Neural progenitor cell (in vitro differentiated cells): ENCODE results near the gene SLCO4A1. TPM values are rescaled to one million over a fixed set of nuclear protein-coding genes. Genes with fewer than 3 reads are reported as not detected.

Experiments used
- DNase-seq: peaks from one replicate; pipeline ENCODE4 v3.0.0-alpha.2; 2016; ENCODE audit warnings: low spot score
- H2AFZ ChIP-seq: fragments of 200-600 bp; sonication (generic); replicated peaks from 2 replicates; pipeline ENCODE4 v1.6.1; 2016; ENCODE audit warnings: antibody characterized with exemption
- H3F3A ChIP-seq: fragments of 200-600 bp; sonication (generic); 2 replicates; pipeline ENCODE4 v1.6.1; 2016; ENCODE audit warnings: antibody characterized with exemption, low read depth
- H3K27ac ChIP-seq: fragments of 200-600 bp; sonication (generic); 2 replicates; pipeline ENCODE4 v1.5.1; 2016; ENCODE audit warnings: mild to moderate bottlenecking
- H3K27me3 ChIP-seq: fragments of 200-600 bp; sonication (generic); 2 replicates; pipeline ENCODE4 v1.6.1; 2016; ENCODE audit warnings: mild to moderate bottlenecking, moderate library complexity
- H3K36me3 ChIP-seq: fragments of 200-600 bp; sonication (generic); 2 replicates; pipeline ENCODE4 v1.5.1; 2016
- H3K4me1 ChIP-seq: fragments of 200-600 bp; sonication (generic); 2 replicates; pipeline ENCODE4 v1.6.1; 2016; ENCODE audit warnings: mixed run types
- H3K4me2 ChIP-seq: fragments of 200-600 bp; sonication (generic); 2 replicates; pipeline ENCODE4 v1.6.1; 2016
- H3K4me3 ChIP-seq: fragments of 200-600 bp; sonication (generic); 2 replicates; pipeline ENCODE4 v1.5.1; 2016
- H3K79me2 ChIP-seq: fragments of 200-600 bp; sonication (generic); 2 replicates; pipeline ENCODE4 v1.6.1; 2016; ENCODE audit warnings: low read depth
- H3K9ac ChIP-seq: fragments of 200-600 bp; sonication (generic); 2 replicates; pipeline ENCODE4 v1.6.1; 2016
- H3K9me3 ChIP-seq: fragments of 200-600 bp; sonication (generic); 2 replicates; pipeline ENCODE4 v1.5.1; 2016; ENCODE audit warnings: low read depth
- H4K20me1 ChIP-seq: fragments of 200-600 bp; sonication (generic); 2 replicates; pipeline ENCODE4 v1.6.1; 2016; ENCODE audit warnings: low read depth
- H3K27ac Mint-ChIP-seq: 3 replicates; pipeline ENCODE4 v1.8.0; 2021; ENCODE audit warnings: mixed read lengths
- H3K27me3 Mint-ChIP-seq: 2 replicates; pipeline ENCODE4 v1.8.0; 2022; ENCODE audit warnings: low read depth, mild to moderate bottlenecking, inconsistent platforms, moderate library complexity, mixed read lengths; ENCODE audit not compliant: insufficient read depth
- H3K36me3 Mint-ChIP-seq: 3 replicates; pipeline ENCODE4 v1.8.0; 2021; ENCODE audit warnings: mixed read lengths
- H3K4me1 Mint-ChIP-seq: 3 replicates; pipeline ENCODE4 v1.8.0; 2021; ENCODE audit warnings: mixed read lengths
- H3K4me3 Mint-ChIP-seq: 3 replicates; pipeline ENCODE4 v1.8.0; 2021; ENCODE audit warnings: mild to moderate bottlenecking, moderate library complexity, mixed read lengths
- H3K9me3 Mint-ChIP-seq: 3 replicates; pipeline ENCODE4 v1.8.0; 2020; ENCODE audit warnings: mixed read lengths
- EZH2 ChIP-seq: fragments of 200-600 bp; sonication (generic); IDR thresholded peaks from 2 replicates; pipeline ENCODE4 v1.6.1; 2017; ENCODE audit warnings: antibody characterized with exemption, mild to moderate bottlenecking, moderate library complexity
- EZH2phosphoT487 ChIP-seq: fragments of 200-600 bp; sonication (generic); IDR thresholded peaks from 2 replicates; pipeline ENCODE4 v1.6.1; 2017; ENCODE audit warnings: antibody characterized with exemption
- total RNA-seq: library from RNA; depleted of rRNA; stranded (reverse); fragments of >200 nt; gene quantifications from 2 replicates; pipeline ENCODE4 v1.2.3, GENCODE V29; 2015; ENCODE audit warnings: low replicate concordance
- TF ChIP-seq, protein P1 (sequence below): fragments of 200-600 bp; sonication (generic); IDR thresholded peaks from 2 replicates; pipeline ENCODE4 v1.5.1; 2017; ENCODE audit warnings: antibody characterized with exemption, mild to moderate bottlenecking

Gene SLCO4A1
- total RNA-seq, 1 donor from 2014 or later, result 0.88 TPM

- Mint-ChIP-seq H3K4me3 (no peak overlapping the region), H3K4me1 (peaks cover 22% of the 10 kb centered on the region), H3K27me3 (peaks cover 18% of the 10 kb centered on the region), H3K27ac (no peak overlapping the region), H3K36me3 (no peaks in the 10 kb centered on the region), H3K9me3 (no peaks in the 10 kb centered on the region)
- H3K27ac ChIP-seq, result no peak overlapping the region
- peak; percentile 28 for DNase-seq
- H3K9me3 ChIP-seq, result no peaks in the 10 kb centered on the region
- peaks cover 5% of the 10 kb centered on the region for H3F3A ChIP-seq
- TF ChIP-seq EZH2phosphoT487 (no peak), EZH2 (no peak)
- TF ChIP-seq, protein P1, sequence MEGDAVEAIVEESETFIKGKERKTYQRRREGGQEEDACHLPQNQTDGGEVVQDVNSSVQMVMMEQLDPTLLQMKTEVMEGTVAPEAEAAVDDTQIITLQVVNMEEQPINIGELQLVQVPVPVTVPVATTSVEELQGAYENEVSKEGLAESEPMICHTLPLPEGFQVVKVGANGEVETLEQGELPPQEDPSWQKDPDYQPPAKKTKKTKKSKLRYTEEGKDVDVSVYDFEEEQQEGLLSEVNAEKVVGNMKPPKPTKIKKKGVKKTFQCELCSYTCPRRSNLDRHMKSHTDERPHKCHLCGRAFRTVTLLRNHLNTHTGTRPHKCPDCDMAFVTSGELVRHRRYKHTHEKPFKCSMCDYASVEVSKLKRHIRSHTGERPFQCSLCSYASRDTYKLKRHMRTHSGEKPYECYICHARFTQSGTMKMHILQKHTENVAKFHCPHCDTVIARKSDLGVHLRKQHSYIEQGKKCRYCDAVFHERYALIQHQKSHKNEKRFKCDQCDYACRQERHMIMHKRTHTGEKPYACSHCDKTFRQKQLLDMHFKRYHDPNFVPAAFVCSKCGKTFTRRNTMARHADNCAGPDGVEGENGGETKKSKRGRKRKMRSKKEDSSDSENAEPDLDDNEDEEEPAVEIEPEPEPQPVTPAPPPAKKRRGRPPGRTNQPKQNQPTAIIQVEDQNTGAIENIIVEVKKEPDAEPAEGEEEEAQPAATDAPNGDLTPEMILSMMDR, result no peak
- no peaks in the 10 kb centered on the region for H3K36me3 ChIP-seq
- peaks cover 9% of the 10 kb centered on the region for H3K4me1 ChIP-seq
- peaks cover 43% of the 10 kb centered on the region for H3K27me3 ChIP-seq
- H3K79me2 ChIP-seq, result no peaks in the 10 kb centered on the region
- H3K4me3 ChIP-seq, result no peak overlapping the region
- H2AFZ ChIP-seq, result no peak overlapping the region
- peaks cover 28% of the 10 kb centered on the region for H4K20me1 ChIP-seq
- H3K9ac ChIP-seq, result no peak overlapping the region
- no peak overlapping the region for H3K4me2 ChIP-seq
Observed at GRCh38 chr20:62647521-62648317, 5.4 kb downstream of the SLCO4A1 start.

GRCh38 chr20:62648318-62648995 is 6.2 kb downstream of the SLCO4A1 start:
- H3K36me3 Mint-ChIP-seq, result no peaks in the 10 kb centered on the region
- no peak overlapping the region for H3K4me3 ChIP-seq
- H3K79me2 ChIP-seq, result no peaks in the 10 kb centered on the region
- H4K20me1 ChIP-seq, result peaks cover 21% of the 10 kb centered on the region
- peaks cover 12% of the 10 kb centered on the region for H3K27me3 Mint-ChIP-seq
- TF ChIP-seq EZH2phosphoT487 (no peak), EZH2 (no peak)
- TF ChIP-seq, protein P1, result no peak
- H3F3A ChIP-seq, result peaks cover 3% of the 10 kb centered on the region
- no peak overlapping the region for H2AFZ ChIP-seq
- H3K4me2 ChIP-seq, result no peak overlapping the region
- no peaks in the 10 kb centered on the region for H3K9me3 ChIP-seq
- H3K4me1 Mint-ChIP-seq, result peaks cover 23% of the 10 kb centered on the region
- no peak overlapping the region for H3K27ac Mint-ChIP-seq
- peaks cover 3% of the 10 kb centered on the region for H3K4me1 ChIP-seq
- no peak for DNase-seq
- no peak overlapping the region for H3K27ac ChIP-seq
- no peak overlapping the region for H3K9ac ChIP-seq
- H3K36me3 ChIP-seq, result no peaks in the 10 kb centered on the region
- H3K4me3 Mint-ChIP-seq, result no peak overlapping the region
- no peaks in the 10 kb centered on the region for H3K9me3 Mint-ChIP-seq
- H3K27me3 ChIP-seq, result peaks cover 35% of the 10 kb centered on the region

DNA sequence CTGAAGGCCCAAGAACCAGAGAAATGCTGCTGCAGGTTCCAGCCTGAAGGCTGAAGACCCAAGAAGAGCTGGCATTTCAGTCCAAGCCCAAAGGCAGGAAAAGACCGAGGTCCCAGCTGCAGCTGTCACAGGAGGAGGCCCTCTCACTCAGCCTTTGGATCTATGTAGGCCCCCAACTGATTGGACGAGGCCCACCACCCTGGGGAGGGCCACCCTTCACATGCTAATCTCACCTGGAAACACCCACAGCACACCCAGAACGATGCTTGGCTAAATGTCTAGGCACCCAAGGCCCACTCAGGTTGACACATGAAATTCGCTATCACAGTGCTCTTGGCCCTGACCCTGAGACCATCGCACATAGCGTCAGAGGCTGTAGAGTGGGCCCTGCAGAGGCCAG is 6.8 kb downstream of the SLCO4A1 start:
- Histone ChIP-seq H3K27ac (no peak overlapping the region), H3K27me3 (peaks cover 29% of the 10 kb centered on the region), H3K9ac (no peak overlapping the region), H3K79me2 (no peaks in the 10 kb centered on the region), H3K9me3 (no peaks in the 10 kb centered on the region), H2AFZ (no peak overlapping the region), H3K4me1 (peaks cover 3% of the 10 kb centered on the region), H3K4me3 (no peak overlapping the region), H3K36me3 (no peaks in the 10 kb centered on the region), H3K4me2 (no peak overlapping the region), H3F3A (no peaks in the 10 kb centered on the region), H4K20me1 (peaks cover 14% of the 10 kb centered on the region)
- Mint-ChIP-seq H3K27ac (no peak overlapping the region), H3K36me3 (no peaks in the 10 kb centered on the region), H3K27me3 (peaks cover 5% of the 10 kb centered on the region), H3K4me1 (peaks cover 25% of the 10 kb centered on the region), H3K9me3 (no peaks in the 10 kb centered on the region), H3K4me3 (no peak overlapping the region)
- TF ChIP-seq EZH2 (no peak), EZH2phosphoT487 (no peak)
- TF ChIP-seq, protein P1, result no peak
- no peak for DNase-seq
